GM18517 (cell line): ENCODE measurements around the gene TGFB2.

Source experiments
- ATAC-seq: cut with Tn5 transposase; IDR thresholded peaks from one replicate; pipeline ENCODE4 v1.9.1; 2021; ENCODE audit warnings: mild to moderate bottlenecking, moderate library complexity; ENCODE audit not compliant: unreplicated experiment

Gene TGFB2

DNA sequence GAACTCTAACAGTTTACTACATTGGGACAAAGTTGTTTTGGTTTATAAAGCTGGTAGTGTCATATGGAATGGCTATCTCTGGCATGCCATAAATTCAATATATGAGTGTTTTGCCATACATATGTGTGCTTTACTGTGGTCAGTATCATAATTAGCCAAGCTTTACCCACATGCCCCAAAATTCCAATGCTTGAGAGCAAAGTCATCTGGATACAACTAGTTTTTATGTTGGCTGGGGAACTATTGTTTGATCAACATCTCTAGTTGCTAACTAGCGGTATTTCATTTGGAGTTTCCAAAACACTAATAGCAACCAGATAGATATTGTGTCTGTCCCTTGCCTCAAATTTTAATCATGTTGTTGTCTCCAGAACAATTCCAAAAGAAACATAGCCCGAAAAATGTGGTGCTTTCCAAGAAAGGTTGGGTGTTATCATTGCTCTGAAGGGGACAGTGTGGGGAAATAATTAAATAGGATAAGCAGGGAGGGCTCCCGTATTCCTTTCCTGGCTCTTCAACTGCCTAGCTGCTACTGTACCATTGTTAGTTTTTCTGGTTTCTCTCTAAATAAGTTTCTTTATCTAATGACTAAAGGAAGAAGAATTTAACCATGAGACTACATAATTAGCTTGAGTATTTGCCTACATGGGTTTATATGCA lies 136.1 kb downstream of the TGFB2 start:
- ATAC-seq, result no peak

DNA sequence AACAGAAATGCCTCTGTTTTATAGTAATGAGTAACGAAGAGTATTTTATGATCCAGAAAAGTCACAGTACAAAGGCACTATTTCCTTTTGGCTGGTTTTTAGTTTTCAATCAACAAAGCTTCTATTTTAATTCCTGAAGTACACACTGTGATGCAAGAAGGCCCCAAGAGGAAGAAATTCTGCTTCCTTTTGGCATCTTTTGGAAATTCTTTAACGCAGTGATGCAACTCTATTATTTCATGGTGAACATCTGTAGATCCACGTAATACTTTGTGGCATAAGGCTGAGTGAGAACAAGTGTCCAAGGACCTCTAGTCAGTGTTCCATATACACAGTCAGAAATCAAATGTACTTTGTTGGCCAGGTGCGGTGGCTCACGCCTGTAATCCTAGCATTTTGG lies 137.5 kb downstream of the TGFB2 start:
- no peak for ATAC-seq

DNA sequence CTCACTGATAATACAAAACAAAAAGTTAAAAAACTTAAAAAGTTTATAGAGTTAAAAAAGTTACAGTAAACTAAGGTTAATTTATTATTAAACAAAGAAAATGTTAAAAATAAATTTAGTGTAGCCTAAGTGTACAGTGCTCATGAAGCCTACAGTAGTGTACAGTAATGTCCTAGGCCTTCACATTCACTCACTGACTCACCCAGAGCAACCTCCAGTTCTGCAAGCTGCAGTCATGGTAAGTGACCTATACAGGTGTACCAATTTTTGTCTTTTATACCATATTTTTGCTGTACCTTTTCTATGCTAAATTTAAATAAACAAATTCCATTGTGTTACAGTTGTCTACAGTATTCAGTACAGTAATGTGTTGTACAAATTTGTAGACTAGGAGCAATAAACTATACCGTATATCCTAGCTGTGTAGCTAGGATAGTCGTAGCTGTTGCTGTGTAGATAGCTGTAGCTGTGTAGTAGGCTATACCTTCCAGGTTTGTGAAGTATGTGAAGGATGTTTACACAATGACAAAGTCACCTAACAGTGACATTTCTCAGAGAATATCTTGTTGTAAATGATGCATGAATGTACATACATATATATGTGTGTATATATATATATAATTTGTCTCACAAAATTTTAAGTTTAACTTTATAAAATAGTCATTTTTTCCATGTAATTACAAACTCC lies 140.2 kb downstream of the TGFB2 start:
- ATAC-seq, result no peak

DNA sequence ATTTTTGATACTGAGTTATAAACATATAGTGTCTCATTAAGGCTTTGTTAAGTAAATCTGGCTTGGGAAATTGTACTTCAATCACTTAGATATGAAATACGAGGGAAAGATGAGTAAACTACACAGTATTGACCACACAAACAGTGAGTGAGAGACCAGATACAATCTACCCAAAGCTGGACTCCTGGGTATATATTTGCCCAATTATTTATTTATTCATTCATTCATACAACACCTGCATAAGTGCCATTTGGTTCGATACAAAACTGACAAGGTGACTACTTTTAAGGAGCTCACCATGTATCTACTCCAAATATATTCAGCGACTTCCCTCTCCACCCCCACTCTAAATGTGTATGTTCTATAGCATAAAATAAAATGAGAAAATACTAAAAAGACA lies 143.4 kb downstream of the TGFB2 start:
- ATAC-seq, result no peak

DNA sequence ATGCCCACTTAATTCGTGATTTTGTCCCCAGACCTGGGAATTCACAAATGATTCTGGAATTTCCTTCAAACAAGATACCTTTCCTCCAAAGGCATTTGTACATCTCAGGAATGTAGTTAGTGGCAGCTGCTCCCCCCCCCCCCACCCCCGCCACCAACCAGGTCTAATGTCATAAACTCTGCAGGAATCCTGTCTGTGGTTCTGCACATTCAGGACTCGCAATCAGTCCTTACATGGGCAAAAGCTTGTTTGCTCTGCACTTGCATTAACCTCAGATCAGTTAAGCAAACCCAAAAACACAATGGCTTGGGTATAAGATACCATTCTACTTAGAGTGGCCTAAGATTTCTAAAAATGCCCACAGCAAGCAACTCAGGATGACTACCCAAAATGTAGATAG lies 143.8 kb downstream of the TGFB2 start:
- ATAC-seq, result no peak

DNA sequence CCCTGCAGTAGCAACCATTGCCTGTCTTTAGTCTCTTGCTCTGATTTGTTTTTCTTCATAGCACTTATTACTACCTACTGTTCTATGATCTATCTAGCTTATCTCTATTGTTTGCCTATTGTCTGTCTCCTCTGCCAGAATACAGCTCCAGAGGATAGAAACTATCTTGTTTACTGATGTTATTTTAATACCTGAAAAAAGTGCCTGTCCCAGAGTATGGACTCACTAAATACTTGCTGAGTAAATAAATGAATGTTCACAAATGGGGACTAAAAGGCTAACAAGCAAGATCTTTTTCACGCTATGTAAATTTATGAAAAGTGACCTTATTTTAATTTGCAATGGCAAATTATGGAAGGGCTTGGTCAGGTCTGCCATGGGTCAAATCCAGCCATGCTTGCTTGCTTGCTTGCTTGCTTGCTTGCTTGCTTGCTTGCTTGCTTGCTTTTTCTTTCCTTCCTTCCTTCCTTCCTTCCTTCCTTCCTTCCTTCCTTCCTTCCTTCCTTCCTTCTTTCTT lies 145.3 kb downstream of the TGFB2 start:
- no peak for ATAC-seq

DNA sequence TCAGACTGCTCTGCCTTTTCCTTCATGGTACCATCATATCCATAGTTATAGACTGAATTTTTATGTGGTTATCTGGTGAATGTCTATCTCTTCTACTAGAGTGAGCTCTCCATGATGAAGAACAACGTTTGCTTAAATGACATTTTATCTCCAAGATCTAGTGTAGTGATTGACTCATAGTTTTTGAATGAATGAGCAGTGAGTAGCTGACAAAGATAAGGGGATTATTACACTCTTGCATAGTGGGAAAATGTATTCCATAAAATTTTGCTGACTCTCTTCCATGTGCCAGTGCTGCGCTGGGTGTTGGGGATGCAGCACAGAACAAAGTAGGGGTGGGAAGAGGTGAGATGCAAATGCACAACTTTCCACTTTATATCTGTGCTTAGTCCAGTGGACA lies 147.7 kb downstream of the TGFB2 start:
- no peak for ATAC-seq

DNA sequence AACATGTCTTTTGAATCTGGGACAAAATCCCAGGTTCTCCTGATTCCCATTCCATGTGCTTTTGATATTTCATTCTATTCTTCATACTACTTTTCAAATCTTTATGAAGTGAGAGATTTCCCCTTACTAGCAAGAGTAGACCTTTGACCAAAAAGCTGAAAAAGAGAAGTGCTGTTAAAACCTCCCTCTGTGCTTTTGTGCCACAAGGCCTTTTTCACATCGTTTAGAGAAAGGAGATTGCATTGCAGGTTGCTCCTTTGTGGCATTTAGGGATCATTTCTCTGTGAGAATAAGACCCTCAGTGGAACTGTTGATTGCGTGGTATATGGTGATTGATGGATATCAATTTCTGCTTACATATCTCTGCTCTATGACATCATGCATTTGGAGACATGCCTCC lies 148.8 kb downstream of the TGFB2 start:
- no peak for ATAC-seq
